CD4-positive, alpha-beta T cell treated with Interleukin-17A for 1 hour (primary cell): ENCODE data around the gene FCN2.
A peak's percentile ranks its signal among the peaks of the same experiment; 100 is the strongest.

ENCODE experiments used
- DNase-seq: peaks from one replicate; pipeline ENCODE4 v3.0.0-alpha.2; 2020

FCN2 gene

GRCh38 chr9:134935056-134935640, 54.5 kb downstream of the FCN2 start:
- no peak for DNase-seq

GRCh38 chr9:134935701-134936345, 55.2 kb downstream of the FCN2 start:
- DNase-seq, result no peak

GRCh38 chr9:134936346-134937163, 55.9 kb downstream of the FCN2 start:
- peak; percentile 16 for DNase-seq
